NCI-H1105 treated with DMSO at 0.1 percent for 48 hours (cell line): ENCODE results near the gene LARP4.

Source experiments
- DNase-seq: peaks from one replicate; lab custom pipeline; 2025; lab: John Stamatoyannopoulos, UW

Gene LARP4

GRCh38 chr12:50527359-50527726 is 126.7 kb downstream of the LARP4 start:
- DNase-seq = no peak

GRCh38 chr12:50528800-50529199 is 128.1 kb downstream of the LARP4 start:
- DNase-seq = no peak

- no peak for DNase-seq
Observed at GRCh38 chr12:50529345-50529744, 128.7 kb downstream of the LARP4 start.
